ENCODE results near the gene ABCD3.
"Not testable (repeated sequence)": the region's sequence is repeated elsewhere in the genome, so short reads cannot be mapped to it uniquely, and the experiment has no call there.

Gene ABCD3

GRCh38 chr1:94566436-94566835 lies 148.2 kb downstream of the ABCD3 start:
- not testable (repeated sequence) for H4K91ac ChIP-seq (ENCODE audit: low read depth, low read length, poor library complexity); H2BK120ac ChIP-seq (ENCODE audit: low read depth, low read length); H3K27ac ChIP-seq (replicated peaks; ENCODE audit: low read length); DNase-seq (ENCODE audit: low spot score); H3K79me1 ChIP-seq (ENCODE audit: low read depth, low read length); H3K9me3 ChIP-seq (replicated peaks in 1 of 2; ENCODE audit: control insufficient read depth in 2 of 2, insufficient read depth in 1 of 2, low read depth in 1 of 2, low read length in 2 of 2); H3K4me2 ChIP-seq (ENCODE audit: insufficient read depth, low read length, poor library complexity, severe bottlenecking); H2BK12ac ChIP-seq (ENCODE audit: low read length); H3K36me3 ChIP-seq (replicated peaks in 1 of 2; ENCODE audit: control insufficient read depth in 2 of 2, insufficient read depth in 2 of 2, low read length in 2 of 2); H2AFZ ChIP-seq (ENCODE audit: low read length); H3K4me3 ChIP-seq (ENCODE audit: low read length in 2 of 2); H2BK15ac ChIP-seq (ENCODE audit: low read length); H2AK5ac ChIP-seq (ENCODE audit: low read depth, low read length); H3K27me3 ChIP-seq (ENCODE audit: control insufficient read depth in 3 of 3, insufficient read depth in 3 of 3, low read depth in 1 of 3, low read length in 3 of 3); H3K18ac ChIP-seq (ENCODE audit: low read length); H3K23ac ChIP-seq (ENCODE audit: low read depth, low read length, poor library complexity); H3K14ac ChIP-seq (ENCODE audit: low read length); H4K8ac ChIP-seq (ENCODE audit: low read depth, low read length); H2BK5ac ChIP-seq (ENCODE audit: low read length); H3K4ac ChIP-seq (ENCODE audit: low read length); H3K4me1 ChIP-seq (ENCODE audit: control insufficient read depth in 2 of 2, insufficient read depth in 1 of 2, low read depth in 1 of 2, low read length in 2 of 2); H3K9ac ChIP-seq (ENCODE audit: low read depth, low read length, poor library complexity)
- no CpG with 5 or more reads among the region's 5 CpGs for WGBS, 2 donors (ENCODE audit: extremely low coverage in 2 of 2, insufficient read length in 2 of 2, insufficient replicate concordance in 1 of 2)

- H3K9me3 ChIP-seq (replicated peaks in 1 of 2; ENCODE audit: control insufficient read depth in 2 of 2, insufficient read depth in 1 of 2, low read depth in 1 of 2, low read length in 2 of 2); H3K4me2 ChIP-seq (ENCODE audit: insufficient read depth, low read length, poor library complexity, severe bottlenecking); H2AK5ac ChIP-seq (ENCODE audit: low read depth, low read length); H3K36me3 ChIP-seq (replicated peaks in 1 of 2; ENCODE audit: control insufficient read depth in 2 of 2, insufficient read depth in 2 of 2, low read length in 2 of 2); H3K14ac ChIP-seq (ENCODE audit: low read length); DNase-seq (ENCODE audit: low spot score); H3K4me1 ChIP-seq (ENCODE audit: control insufficient read depth in 2 of 2, insufficient read depth in 1 of 2, low read depth in 1 of 2, low read length in 2 of 2); H2AFZ ChIP-seq (ENCODE audit: low read length); H3K27me3 ChIP-seq (ENCODE audit: control insufficient read depth in 3 of 3, insufficient read depth in 3 of 3, low read depth in 1 of 3, low read length in 3 of 3); H3K9ac ChIP-seq (ENCODE audit: low read depth, low read length, poor library complexity); H3K23ac ChIP-seq (ENCODE audit: low read depth, low read length, poor library complexity); H2BK15ac ChIP-seq (ENCODE audit: low read length); H3K4me3 ChIP-seq (ENCODE audit: low read length in 2 of 2); H2BK5ac ChIP-seq (ENCODE audit: low read length); H3K18ac ChIP-seq (ENCODE audit: low read length); H3K4ac ChIP-seq (ENCODE audit: low read length); H3K27ac ChIP-seq (replicated peaks; ENCODE audit: low read length); H3K79me1 ChIP-seq (ENCODE audit: low read depth, low read length); H2BK12ac ChIP-seq (ENCODE audit: low read length); H2BK120ac ChIP-seq (ENCODE audit: low read depth, low read length); H4K8ac ChIP-seq (ENCODE audit: low read depth, low read length); H4K91ac ChIP-seq (ENCODE audit: low read depth, low read length, poor library complexity): not testable (repeated sequence)
- WGBS, 2 donors (ENCODE audit: extremely low coverage in 2 of 2, insufficient read length in 2 of 2, insufficient replicate concordance in 1 of 2): no CpG with 5 or more reads among the region's 2 CpGs
Measured at GRCh38 chr1:94567975-94568607, 149.9 kb downstream of the ABCD3 start.
